Omental fat pad (tissue), 4 donors: Measurements from ENCODE around the gene RIMKLB. TPM values are rescaled to one million over a fixed set of nuclear protein-coding genes. Genes with fewer than 3 reads are reported as not detected.

Source experiments
- ATAC-seq: fragments of 150-250 bp; one replicate; pipeline ENCODE4 v1.9.1; 2016; ENCODE audit warnings: mild to moderate bottlenecking, moderate library complexity; ENCODE audit not compliant: low FRiP score
- DNase-seq: peaks from one replicate; pipeline ENCODE4 v3.0.0-alpha.2; 2019; ENCODE audit warnings: low spot score
- CTCF ChIP-seq, 3 donors: fragments of 450-650 bp; IDR thresholded peaks; one replicate each; pipeline ENCODE4 v1.5.1; 2016 to 2017; ENCODE audit warnings: antibody characterized with exemption in 3 of 3, mild to moderate bottlenecking in 3 of 3, moderate library complexity in 2 of 3
- total RNA-seq, 4 donors: library from RNA; depleted of rRNA; stranded (reverse); fragments of >200 nt; gene quantifications; one replicate each; pipeline ENCODE4 v1.1.0, GENCODE V29; 2016

Gene RIMKLB
- total RNA-seq, 4 donors from 2014 or later = 53.9 to 202 (median 62.6) TPM

- ATAC-seq (no peak), DNase-seq (no peak)
- TF ChIP-seq CTCF (IDR thresholded peaks at IDR 0.05) = no peak
These were observed 21.1 kb upstream of the RIMKLB start for GRCh38 chr12:8676651-8677050.

GRCh38 chr12:8677362-8677761, 20.4 kb upstream of the RIMKLB start:
- no peak for TF ChIP-seq CTCF (IDR thresholded peaks at IDR 0.05)
- DNase-seq = no peak
- ATAC-seq = no peak

GRCh38 chr12:8678661-8679111, 19.1 kb upstream of the RIMKLB start:
- DNase-seq = no peak
- TF ChIP-seq CTCF (IDR thresholded peaks at IDR 0.05) = no peak
- no peak for ATAC-seq

- TF ChIP-seq CTCF (IDR thresholded peaks at IDR 0.05) = no peak
- DNase-seq (no peak), ATAC-seq (no peak)
These were observed 17.3 kb upstream of the RIMKLB start for GRCh38 chr12:8680533-8680932.

GRCh38 chr12:8681129-8681884, 16.5 kb upstream of the RIMKLB start:
- DNase-seq = no peak
- ATAC-seq = no peak
- TF ChIP-seq CTCF (IDR thresholded peaks at IDR 0.05) = no peak

- DNase-seq = no peak
- no peak for ATAC-seq
- no peak for TF ChIP-seq CTCF (IDR thresholded peaks at IDR 0.05)
These were observed 12.7 kb upstream of the RIMKLB start for GRCh38 chr12:8685051-8685450.
